Left ventricle myocardium superior (tissue), 1 donor: Measurements from ENCODE around the gene OIT3. TPM values are rescaled to one million over a fixed set of nuclear protein-coding genes. Genes with fewer than 3 reads are reported as not detected.

Experiments used
- ATAC-seq: fragments of 200-7000 bp; cut with Tn5 transposase; one replicate; pipeline ENCODE4 v1.9.1; 2020; ENCODE audit warnings: mild to moderate bottlenecking, moderate library complexity
- DNase-seq: peaks from one replicate; pipeline ENCODE4 v3.0.0-alpha.2; 2020
- intact Hi-C: fragments of 100-400 bp; cut with micrococcal nuclease; formaldehyde crosslinking; loops from one replicate; pipeline ENCODE4 v1.11.0; 2022
- total RNA-seq: library from RNA; stranded (reverse); fragmentation: NEBNext Ultra II Directional; extraction: Animal tissue kit (Norgen Biotek cat#: 25700); gene quantifications from one replicate; pipeline ENCODE4 v1.2.1, GENCODE V29; 2021
- donor health status: DM: no; HTN: yes; CAD: no; lungs with severe emphysema.

Gene OIT3
- total RNA-seq, 1 donor from 2014 or later = not detected

GRCh38 chr10:72935361-72935760 is 41.8 kb downstream of the OIT3 start:
- intact Hi-C loops = no loop called here
- no peak for ATAC-seq

GRCh38 chr10:72943498-72944234 is 50.1 kb downstream of the OIT3 start:
- DNase-seq (no peak), ATAC-seq (no peak)
- intact Hi-C loops = no loop called here

More at GRCh38 chr10:72935361-72935760, 41.8 kb downstream of the OIT3 start:
- no peak for DNase-seq

- intact Hi-C loops = no loop called here
- no peak for ATAC-seq
- DNase-seq = no peak
Measured at GRCh38 chr10:72946963-72947362, 53.4 kb downstream of the OIT3 start.

- intact Hi-C loops = no loop called here
- no peak for DNase-seq
- no peak for ATAC-seq
Measured at GRCh38 chr10:72948762-72949161, 55.2 kb downstream of the OIT3 start.

- ATAC-seq = peak; percentile 35
- DNase-seq = no peak
- intact Hi-C loops = no loop called here
Measured at GRCh38 chr10:72951760-72952159, 58.2 kb downstream of the OIT3 start.

GRCh38 chr10:72952189-72952588 is 58.6 kb downstream of the OIT3 start:
- DNase-seq (no peak), ATAC-seq (no peak)
- intact Hi-C loops = no loop called here

- no peak for DNase-seq
- ATAC-seq = no peak
- intact Hi-C loops = no loop called here
Measured at GRCh38 chr10:72952642-72953158, 59.2 kb downstream of the OIT3 start.

- DNase-seq (peak; percentile 37), ATAC-seq (peak; percentile 78)
- intact Hi-C loops = no loop called here
Measured at GRCh38 chr10:72953687-72954086, 60.1 kb downstream of the OIT3 start.

GRCh38 chr10:72954230-72954595 is 60.7 kb downstream of the OIT3 start:
- ATAC-seq = no peak
- intact Hi-C loops = no loop called here
- no peak for DNase-seq

- ATAC-seq = peak; percentile 73
- intact Hi-C loops = no loop called here
- no peak for DNase-seq
Measured at GRCh38 chr10:72954596-72955554, 61.3 kb downstream of the OIT3 start, which contains the start of gene PLA2G12B. TSS of gene PLA2G12B (minus strand) at chr10:72954806. CDS start at chr10:72954685, 121 bp downstream.

- ATAC-seq (no peak), DNase-seq (no peak)
- intact Hi-C loops = no loop called here
Measured at GRCh38 chr10:72956001-72956400, 62.5 kb downstream of the OIT3 start.

- ATAC-seq = no peak
- no peak for DNase-seq
- intact Hi-C loops = no loop called here
Measured at GRCh38 chr10:72976886-72977285, 83.3 kb downstream of the OIT3 start.

GRCh38 chr10:72979709-72980108 is 86.2 kb downstream of the OIT3 start:
- no peak for DNase-seq
- ATAC-seq = no peak

GRCh38 chr10:72980348-72980747 is 86.8 kb downstream of the OIT3 start:
- no peak for DNase-seq
- intact Hi-C loops = no loop called here
- no peak for ATAC-seq

More at GRCh38 chr10:72979709-72980108, 86.2 kb downstream of the OIT3 start:
- intact Hi-C loops = no loop called here

GRCh38 chr10:72981028-72981881 is 87.7 kb downstream of the OIT3 start:
- intact Hi-C loops = no loop called here
- ATAC-seq (peak; percentile 47), DNase-seq (peak; percentile 23)

GRCh38 chr10:72981882-72982529 is 88.5 kb downstream of the OIT3 start:
- intact Hi-C loops = no loop called here
- DNase-seq = no peak
- peak; percentile 54 for ATAC-seq
